ENCODE data around the gene ROCK2. TPM values are rescaled to one million over a fixed set of nuclear protein-coding genes. Genes with fewer than 3 reads are reported as not detected.
A peak's percentile ranks its signal among the peaks of the same experiment; 100 is the strongest.

Gene ROCK2
- total and polyA plus RNA-seq, 9 of the 15 experiments (the other 6 are each of a cell fraction or from before 2014, with no cell fraction given): 4.9 to 30.6 (median 14.3) TPM

DNA sequence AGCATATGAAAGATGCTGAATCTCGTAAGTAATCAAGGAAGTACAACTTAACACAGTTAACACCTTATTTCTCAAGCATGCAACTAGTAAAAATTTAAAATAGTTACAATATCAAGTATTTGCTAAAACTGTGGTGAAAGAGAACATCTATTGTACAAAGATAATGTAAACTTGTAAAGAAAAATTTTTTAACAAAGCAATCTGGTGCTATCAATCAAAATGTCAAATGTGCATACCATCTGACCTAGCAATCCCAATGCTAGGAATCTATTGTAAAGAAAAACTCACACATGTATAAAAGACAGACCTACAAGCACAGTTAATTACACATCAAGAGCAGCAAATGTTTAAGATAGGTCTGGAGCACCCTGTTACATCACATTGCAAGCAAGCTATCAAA is 99.1 kb downstream of the ROCK2 start:
- whole genome bisulfite sequencing (ENCODE audit: insufficient coverage, low coverage, missing lambda C conversion rate): 95% methylated on average over 1 of the region's 1 CpG
- Histone ChIP-seq H3K4me2 (ENCODE audit: insufficient read depth, low read length) (no peak overlapping the region), H4K20me1 (replicated peaks; ENCODE audit: control insufficient read depth, insufficient read depth, low read length) (no peaks in the 10 kb centered on the region), H3K36me3 (ENCODE audit: control insufficient read depth, insufficient read depth, low read length) (peaks cover 15% of the 10 kb centered on the region; the same call in 1 of the 3 replicates), H3K27me3 (ENCODE audit: control insufficient read depth in 2 of 2, insufficient read depth in 2 of 2, low read length in 2 of 2) (no peaks in the 10 kb centered on the region), H3K27ac (ENCODE audit: extremely low read depth, low read depth, low read length) (no peak overlapping the region), H2AFZ (ENCODE audit: low read depth, low read length) (no peak overlapping the region), H3K9me1 (ENCODE audit: control insufficient read depth, insufficient read depth, low read length) (no peaks in the 10 kb centered on the region), H3K9me3 (replicated peaks; ENCODE audit: control insufficient read depth, insufficient read depth, low read depth, low read length) (no peaks in the 10 kb centered on the region), H3K9ac (ENCODE audit: insufficient read depth in 1 of 2, low read depth in 2 of 2, low read length in 2 of 2) (no peak overlapping the region), H3K4me1 (replicated peaks in 1 of 2; ENCODE audit: control insufficient read depth in 2 of 2, insufficient read depth in 2 of 2, low read length in 2 of 2) (peaks cover 0 to 6% of the 10 kb centered on the region in 2 experiments; a peak in 2 of 5 replicates), H3K79me2 (ENCODE audit: control insufficient read depth, insufficient read depth, low read length) (no peaks in the 10 kb centered on the region; the same call in 1 of the 3 replicates), H3K4me3 (no peak overlapping the region)
- in situ Hi-C loops (cut with MboI) (loop anchor here (25.0 kb wide), 1 partner anchor 167 kb away; no protein-coding TSS in a partner anchor), intact Hi-C loops (cut with micrococcal nuclease) (no loop called here)
- no TSS peak for BruUV-seq (replicated peaks)
- CTCF ChIA-PET (ENCODE audit: low intra/inter-chr PET ratio): no interaction called here
- no peak for TF ChIP-seq ZNF717 (CRISPR knock-in tag; IDR thresholded peaks at IDR 0.05)
- TF ChIP-seq MEIS2 (IDR thresholded peaks at IDR 0.05; ENCODE audit: partially characterized antibody): peak; percentile 62
- TF ChIP-seq, protein P1, sequence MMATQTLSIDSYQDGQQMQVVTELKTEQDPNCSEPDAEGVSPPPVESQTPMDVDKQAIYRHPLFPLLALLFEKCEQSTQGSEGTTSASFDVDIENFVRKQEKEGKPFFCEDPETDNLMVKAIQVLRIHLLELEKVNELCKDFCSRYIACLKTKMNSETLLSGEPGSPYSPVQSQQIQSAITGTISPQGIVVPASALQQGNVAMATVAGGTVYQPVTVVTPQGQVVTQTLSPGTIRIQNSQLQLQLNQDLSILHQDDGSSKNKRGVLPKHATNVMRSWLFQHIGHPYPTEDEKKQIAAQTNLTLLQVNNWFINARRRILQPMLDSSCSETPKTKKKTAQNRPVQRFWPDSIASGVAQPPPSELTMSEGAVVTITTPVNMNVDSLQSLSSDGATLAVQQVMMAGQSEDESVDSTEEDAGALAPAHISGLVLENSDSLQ (IDR thresholded peaks at IDR 0.05): peak; percentile 22; the same call in 1 of the 2 replicates
- TF ChIP-seq, protein P2, sequence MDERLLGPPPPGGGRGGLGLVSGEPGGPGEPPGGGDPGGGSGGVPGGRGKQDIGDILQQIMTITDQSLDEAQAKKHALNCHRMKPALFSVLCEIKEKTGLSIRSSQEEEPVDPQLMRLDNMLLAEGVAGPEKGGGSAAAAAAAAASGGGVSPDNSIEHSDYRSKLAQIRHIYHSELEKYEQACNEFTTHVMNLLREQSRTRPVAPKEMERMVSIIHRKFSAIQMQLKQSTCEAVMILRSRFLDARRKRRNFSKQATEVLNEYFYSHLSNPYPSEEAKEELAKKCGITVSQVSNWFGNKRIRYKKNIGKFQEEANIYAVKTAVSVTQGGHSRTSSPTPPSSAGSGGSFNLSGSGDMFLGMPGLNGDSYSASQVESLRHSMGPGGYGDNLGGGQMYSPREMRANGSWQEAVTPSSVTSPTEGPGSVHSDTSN (CRISPR knock-in tag; IDR thresholded peaks at IDR 0.05; ENCODE audit: low read depth): no peak
- TF ChIP-seq, protein P2 (tag; conservative IDR thresholded peaks at IDR 0.05; ENCODE audit: low read depth): peak; percentile 33; the same call in 1 of the 2 replicates
- POLR2A ChIA-PET: no interaction called here
- FAIRE-seq (no peak), DNase-seq (ENCODE audit: extremely low read depth in 1 of 4, low spot score in 3 of 4) (no peak), ATAC-seq (no peak)
